ENCODE data around the gene IL10RA.
"Not testable (repeated sequence)": the region's sequence is repeated elsewhere in the genome, so short reads cannot be mapped to it uniquely, and the experiment has no call there.

Gene IL10RA

GRCh38 chr11:117945047-117945810 is 41.0 kb upstream of the IL10RA start:
- no peak overlapping the region for H3K4me3 ChIP-seq (ENCODE audit: low read depth, low read length)
- TF ChIP-seq CTCF (IDR thresholded peaks at IDR 0.05; ENCODE audit: insufficient read depth, low read depth, low read length, missing control alignments): no peak
- DNase-seq (ENCODE audit: low read depth): peak; percentile 56

GRCh38 chr11:117946156-117946841 is 39.9 kb upstream of the IL10RA start:
- no peak for TF ChIP-seq CTCF (IDR thresholded peaks at IDR 0.05; ENCODE audit: insufficient read depth, low read depth, low read length, missing control alignments)
- no peak for DNase-seq (ENCODE audit: low read depth)
- H3K4me3 ChIP-seq (ENCODE audit: low read depth, low read length): no peak overlapping the region

GRCh38 chr11:117946842-117947526 is 39.2 kb upstream of the IL10RA start:
- DNase-seq (ENCODE audit: low read depth): peak; percentile 85
- H3K4me3 ChIP-seq (ENCODE audit: low read depth, low read length): no peak overlapping the region
- peak; percentile 96 for TF ChIP-seq CTCF (IDR thresholded peaks at IDR 0.05; ENCODE audit: insufficient read depth, low read depth, low read length, missing control alignments)

GRCh38 chr11:117947751-117948150 is 38.4 kb upstream of the IL10RA start:
- not testable (repeated sequence) for DNase-seq (ENCODE audit: low read depth); H3K4me3 ChIP-seq (ENCODE audit: low read depth, low read length)

GRCh38 chr11:117948466-117948865 is 37.7 kb upstream of the IL10RA start:
- DNase-seq (ENCODE audit: low read depth): not testable (repeated sequence)

GRCh38 chr11:117949062-117949461 is 37.1 kb upstream of the IL10RA start:
- DNase-seq (ENCODE audit: low read depth): no peak
- no peak for TF ChIP-seq CTCF (IDR thresholded peaks at IDR 0.05; ENCODE audit: insufficient read depth, low read depth, low read length, missing control alignments)
- H3K4me3 ChIP-seq (ENCODE audit: low read depth, low read length): no peak overlapping the region

More at GRCh38 chr11:117948466-117948865, 37.7 kb upstream of the IL10RA start:
- not testable (repeated sequence) for H3K4me3 ChIP-seq (ENCODE audit: low read depth, low read length)

- no peak overlapping the region for H3K4me3 ChIP-seq (ENCODE audit: low read depth, low read length)
- DNase-seq (ENCODE audit: low read depth): no peak
- peak; percentile 20 for TF ChIP-seq CTCF (IDR thresholded peaks at IDR 0.05; ENCODE audit: insufficient read depth, low read depth, low read length, missing control alignments)
These were observed 35.9 kb upstream of the IL10RA start for GRCh38 chr11:117950301-117950700.
